HEK293 (cell line): Measurements from ENCODE around the gene AKIRIN1.

Source experiments
- CTCF ChIA-PET: fragments of 350-600 bp; formaldehyde crosslinking; extraction: SDS; loops from one replicate; lab custom pipeline; 2021; ENCODE audit warnings: antibody characterized with exemption; lab: Yijun Ruan, JAX
- POLR2A ChIA-PET: fragments of 300-600 bp; formaldehyde crosslinking; extraction: SDS; loops from one replicate; lab custom pipeline; 2020; ENCODE audit warnings: antibody characterized with exemption, inconsistent platforms; lab: Yijun Ruan, JAX
- H3K27ac ChIP-seq: fragments of 200-500 bp; sonication (Bioruptor generic); 2 replicates; pipeline ENCODE4 v1.5.1; 2014; ENCODE audit warnings: low read depth, low read length, control low read depth, inconsistent platforms; ENCODE audit errors: extremely low read depth
- H3K36me3 ChIP-seq, 2 experiments: fragments of 200-500 bp in 1 of 2; sonication (Bioruptor generic) in 1 of 2; 1 replicate in 1 of 2; 2 replicates in 1 of 2; pipeline ENCODE4 v1.5.1; 2014 to 2017; ENCODE audit warnings: inconsistent platforms in 2 of 2, low read length in 2 of 2; ENCODE audit not compliant: control insufficient read depth in 2 of 2, insufficient read depth in 1 of 2
- H3K4me1 ChIP-seq: fragments of 200-500 bp; sonication (Bioruptor generic); 2 replicates; pipeline ENCODE4 v1.5.1; 2014; ENCODE audit warnings: mild to moderate bottlenecking, low read length, inconsistent platforms; ENCODE audit not compliant: control insufficient read depth, insufficient read depth
- H3K4me3 ChIP-seq: 2 replicates; pipeline ENCODE4 v1.5.1; 2011; ENCODE audit warnings: low read depth, mild to moderate bottlenecking, control low read depth, low read length, moderate library complexity
- H3K9me3 ChIP-seq: fragments of 200-500 bp; sonication (Bioruptor generic); 2 replicates; pipeline ENCODE4 v1.5.1; 2014; ENCODE audit warnings: low read depth, low read length, inconsistent platforms; ENCODE audit not compliant: control insufficient read depth, insufficient read depth
- GLIS1 ChIP-seq: fragments of 450-650 bp; formaldehyde crosslinking; IDR thresholded peaks from 2 replicates; pipeline ENCODE4 v1.5.1; 2016; ENCODE audit warnings: missing biosample characterization, missing genetic modification characterization
- KLF7 ChIP-seq: fragments of 450-650 bp; formaldehyde crosslinking; IDR thresholded peaks from 2 replicates; pipeline ENCODE4 v1.5.1; 2016; ENCODE audit warnings: missing biosample characterization, missing genetic modification characterization, borderline replicate concordance
- OSR2 ChIP-seq: fragments of 450-650 bp; formaldehyde crosslinking; IDR thresholded peaks from 2 replicates; pipeline ENCODE4 v1.5.1; 2016; ENCODE audit warnings: missing biosample characterization, missing genetic modification characterization
- PBX3 ChIP-seq: sonication (generic); formaldehyde crosslinking; IDR thresholded peaks from 2 replicates; pipeline ENCODE4 v1.8.1; 2022; ENCODE audit warnings: mild to moderate bottlenecking, moderate library complexity, missing genetic modification reagents
- SCRT2 ChIP-seq: fragments of 450-650 bp; formaldehyde crosslinking; IDR thresholded peaks from 2 replicates; pipeline ENCODE4 v1.5.1; 2016; ENCODE audit warnings: missing biosample characterization, missing genetic modification characterization
- ZBTB11 ChIP-seq: fragments of 450-650 bp; formaldehyde crosslinking; conservative IDR thresholded peaks from 2 replicates; pipeline ENCODE4 v1.5.1; 2016; ENCODE audit warnings: low read depth, missing biosample characterization, missing genetic modification characterization
- ZBTB6 ChIP-seq: fragments of 450-650 bp; formaldehyde crosslinking; IDR thresholded peaks from 2 replicates; pipeline ENCODE4 v1.5.1; 2017; ENCODE audit warnings: missing biosample characterization, missing genetic modification characterization
- ZNF211 ChIP-seq: fragments of 450-650 bp; formaldehyde crosslinking; IDR thresholded peaks from 2 replicates; pipeline ENCODE4 v1.5.1; 2016; ENCODE audit warnings: low read depth, missing biosample characterization, missing genetic modification characterization
- ZNF335 ChIP-seq: fragments of 450-650 bp; formaldehyde crosslinking; conservative IDR thresholded peaks from 2 replicates; pipeline ENCODE4 v1.5.1; 2016; ENCODE audit warnings: missing biosample characterization, missing genetic modification characterization
- ZNF341 ChIP-seq: fragments of 450-650 bp; formaldehyde crosslinking; IDR thresholded peaks from 2 replicates; pipeline ENCODE4; 2016; ENCODE audit warnings: low read depth, missing biosample characterization, missing genetic modification characterization
- ZNF391 ChIP-seq: fragments of 450-650 bp; formaldehyde crosslinking; IDR thresholded peaks from 2 replicates; pipeline ENCODE4 v1.5.1; 2016; ENCODE audit warnings: low read depth, missing biosample characterization, missing genetic modification characterization, borderline replicate concordance
- ZNF433 ChIP-seq: fragments of 450-650 bp; formaldehyde crosslinking; IDR thresholded peaks from 2 replicates; pipeline ENCODE4 v1.5.1; 2016; ENCODE audit warnings: missing biosample characterization, missing genetic modification characterization, low read depth
- ZNF514 ChIP-seq: fragments of 450-650 bp; formaldehyde crosslinking; IDR thresholded peaks from 2 replicates; pipeline ENCODE4 v1.5.1; 2016; ENCODE audit warnings: missing biosample characterization, missing genetic modification characterization
- ZNF76 ChIP-seq: fragments of 450-650 bp; formaldehyde crosslinking; IDR thresholded peaks from 2 replicates; pipeline ENCODE4; 2016; ENCODE audit warnings: low read depth, missing biosample characterization, missing genetic modification characterization, borderline replicate concordance
- ZNF830 ChIP-seq: fragments of 450-650 bp; IDR thresholded peaks from 2 replicates; pipeline ENCODE4 v1.5.0; 2018; ENCODE audit warnings: missing biosample characterization, missing genetic modification characterization, low read depth, mild to moderate bottlenecking, moderate library complexity
- ZXDB ChIP-seq: fragments of 450-650 bp; formaldehyde crosslinking; IDR thresholded peaks from 2 replicates; pipeline ENCODE4 v1.5.1; 2016; ENCODE audit warnings: missing biosample characterization, missing genetic modification characterization

Gene AKIRIN1

DNA sequence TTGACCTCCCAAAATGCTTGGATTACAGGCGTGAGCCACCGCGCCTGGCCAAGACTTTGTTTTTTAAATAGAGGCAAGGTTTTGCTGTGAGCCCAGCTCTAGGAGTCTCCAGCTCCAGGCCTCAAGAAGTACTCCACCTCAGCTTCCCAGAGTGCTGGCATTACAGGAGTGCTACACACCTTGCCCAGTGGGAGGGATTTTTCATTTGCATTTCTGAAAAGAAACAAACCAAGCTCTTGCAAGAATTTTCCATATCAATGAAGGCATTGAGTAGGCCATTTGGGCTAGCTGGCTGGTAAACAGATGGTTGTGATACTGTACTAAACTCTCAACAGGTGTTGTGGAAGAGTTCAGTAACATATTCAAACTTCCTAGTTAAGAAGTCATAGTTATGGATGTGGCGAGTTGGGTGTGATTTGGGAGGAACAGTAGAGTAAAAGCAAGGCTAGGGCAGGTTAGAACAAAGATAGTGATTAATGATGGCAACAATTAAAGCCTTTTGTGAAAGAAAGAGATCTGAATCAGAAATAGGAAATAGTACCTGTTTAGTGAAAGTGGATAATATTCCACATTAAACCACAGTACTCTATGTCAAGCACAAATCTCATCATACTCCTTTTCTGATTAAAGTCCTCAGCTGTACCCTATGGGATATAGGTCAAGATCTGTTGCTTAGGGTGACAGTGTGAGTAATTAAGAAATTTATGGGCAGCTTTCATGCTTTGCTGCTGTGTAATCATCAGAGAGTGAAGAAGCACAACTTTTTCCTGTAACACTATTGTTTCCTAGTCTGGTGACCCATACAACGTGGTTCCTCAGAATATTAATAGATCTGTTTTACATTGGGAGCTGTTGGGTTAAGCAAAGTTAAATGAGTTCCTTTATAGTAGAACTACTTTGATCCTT lies 10.7 kb downstream of the AKIRIN1 start:
- Histone ChIP-seq H3K4me1 (no peaks in the 10 kb centered on the region), H3K36me3 (peaks cover 70 to 99% of the 10 kb centered on the region in 2 experiments), H3K9me3 (no peaks in the 10 kb centered on the region), H3K27ac (no peak overlapping the region), H3K4me3 (no peak overlapping the region)
- CTCF ChIA-PET: interaction anchor here (0.9 to 1.2 kb wide), 2 partner anchors 91 to 155 kb away, joined by 3 to 5 read pairs; no protein-coding TSS in a partner anchor
- no peak for TF ChIP-seq GLIS1 (tag by site-specific recombination)
- TF ChIP-seq SCRT2 (tag by site-specific recombination): peak; percentile 71
- POLR2A ChIA-PET: interaction anchor here (0.6 to 0.7 kb wide), 2 partner anchors 93 to 129 kb away, joined by 3 read pairs; partner anchors contain the start of gene MYCBP

DNA sequence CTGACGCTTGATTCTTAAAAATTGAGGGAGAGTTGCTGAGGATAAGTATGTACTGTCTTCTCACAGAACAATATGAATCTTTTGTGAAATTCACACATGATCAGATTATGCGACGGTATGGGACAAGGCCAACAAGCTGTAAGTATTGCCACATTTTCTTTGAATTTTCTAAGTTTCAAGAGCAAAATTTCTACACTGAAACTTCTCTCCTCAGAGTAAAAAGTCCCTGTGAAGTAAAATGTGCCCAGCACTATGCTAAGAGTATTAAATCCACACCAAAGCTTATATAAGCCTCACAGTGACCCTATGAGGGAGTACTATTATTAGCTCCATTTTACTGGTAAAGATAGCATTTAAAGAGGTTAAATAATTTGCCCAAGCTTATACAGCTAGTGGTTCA lies 12.2 kb downstream of the AKIRIN1 start:
- POLR2A ChIA-PET: interaction anchor here (0.6 to 1.3 kb wide), 4 partner anchors 14 to 134 kb away, joined by 3 to 6 read pairs (median 4); partner anchors contain the start of gene NDUFS5
- H3K27ac ChIP-seq: no peak overlapping the region
- TF ChIP-seq ZXDB (tag by site-specific recombination): no peak
- TF ChIP-seq ZNF514 (tag by site-specific recombination): no peak
- TF ChIP-seq PBX3 (CRISPR knock-in tag): no peak
- no peak for TF ChIP-seq ZNF391 (tag by site-specific recombination)
- no peak for TF ChIP-seq ZBTB11 (tag by site-specific recombination)
- no peak for TF ChIP-seq ZNF830 (tag by site-specific recombination)
- no peak for TF ChIP-seq ZBTB6
- no peak for TF ChIP-seq KLF7 (tag by site-specific recombination)
- no peak for TF ChIP-seq ZNF433 (tag by site-specific recombination)
- no peak for TF ChIP-seq ZNF76
- no peak for TF ChIP-seq ZNF211
- TF ChIP-seq ZNF341 (tag by site-specific recombination): no peak
- no peak for TF ChIP-seq OSR2 (tag by site-specific recombination)
- no peak for TF ChIP-seq ZNF335 (tag by site-specific recombination)
- TF ChIP-seq, all 188 proteins: peak for 0
- H3K36me3 ChIP-seq: peaks cover 76 to 100% of the 10 kb centered on the region in 2 experiments
- CTCF ChIA-PET: interaction anchor here (1.0 kb wide), 1 partner anchor 24 kb away, joined by 3 read pairs; no protein-coding TSS in a partner anchor
- H3K9me3 ChIP-seq: no peaks in the 10 kb centered on the region
- no peak overlapping the region for H3K4me3 ChIP-seq
- no peaks in the 10 kb centered on the region for H3K4me1 ChIP-seq
